HEK293 (cell line): ENCODE data around the gene WHRN.

ENCODE experiments used
- CTCF ChIA-PET: fragments of 350-600 bp; formaldehyde crosslinking; extraction: SDS; loops from one replicate; lab custom pipeline; 2021; ENCODE audit warnings: antibody characterized with exemption; lab: Yijun Ruan, JAX
- POLR2A ChIA-PET: fragments of 300-600 bp; formaldehyde crosslinking; extraction: SDS; loops from one replicate; lab custom pipeline; 2020; ENCODE audit warnings: antibody characterized with exemption, inconsistent platforms; lab: Yijun Ruan, JAX
- H3K27ac ChIP-seq: fragments of 200-500 bp; sonication (Bioruptor generic); 2 replicates; pipeline ENCODE4 v1.5.1; 2014; ENCODE audit warnings: low read depth, low read length, control low read depth, inconsistent platforms; ENCODE audit errors: extremely low read depth
- H3K36me3 ChIP-seq, 2 experiments: fragments of 200-500 bp in 1 of 2; sonication (Bioruptor generic) in 1 of 2; 1 replicate in 1 of 2; 2 replicates in 1 of 2; pipeline ENCODE4 v1.5.1; 2014 to 2017; ENCODE audit warnings: inconsistent platforms in 2 of 2, low read length in 2 of 2; ENCODE audit not compliant: control insufficient read depth in 2 of 2, insufficient read depth in 1 of 2
- H3K4me1 ChIP-seq: fragments of 200-500 bp; sonication (Bioruptor generic); 2 replicates; pipeline ENCODE4 v1.5.1; 2014; ENCODE audit warnings: mild to moderate bottlenecking, low read length, inconsistent platforms; ENCODE audit not compliant: control insufficient read depth, insufficient read depth
- H3K4me3 ChIP-seq: 2 replicates; pipeline ENCODE4 v1.5.1; 2011; ENCODE audit warnings: low read depth, mild to moderate bottlenecking, control low read depth, low read length, moderate library complexity
- H3K9me3 ChIP-seq: fragments of 200-500 bp; sonication (Bioruptor generic); 2 replicates; pipeline ENCODE4 v1.5.1; 2014; ENCODE audit warnings: low read depth, low read length, inconsistent platforms; ENCODE audit not compliant: control insufficient read depth, insufficient read depth
- PRDM6 ChIP-seq: fragments of 450-650 bp; formaldehyde crosslinking; IDR thresholded peaks from 2 replicates; pipeline ENCODE4 v1.5.1; 2017; ENCODE audit warnings: missing biosample characterization, missing genetic modification characterization
- SCRT1 ChIP-seq: fragments of 450-650 bp; formaldehyde crosslinking; IDR thresholded peaks from 2 replicates; pipeline ENCODE4 v1.5.1; 2016; ENCODE audit warnings: missing biosample characterization, missing genetic modification characterization, borderline replicate concordance
- ZBTB1 ChIP-seq: fragments of 450-650 bp; formaldehyde crosslinking; IDR thresholded peaks from 2 replicates; pipeline ENCODE4 v1.5.1; 2016; ENCODE audit warnings: missing biosample characterization, missing genetic modification characterization
- ZFP41 ChIP-seq: fragments of 450-650 bp; formaldehyde crosslinking; IDR thresholded peaks from 2 replicates; pipeline ENCODE4 v1.5.1; 2016; ENCODE audit warnings: missing biosample characterization, missing genetic modification characterization, borderline replicate concordance
- ZNF112 ChIP-seq: fragments of 450-650 bp; formaldehyde crosslinking; IDR thresholded peaks from 2 replicates; pipeline ENCODE4 v1.5.0; 2017; ENCODE audit warnings: missing biosample characterization, missing genetic modification characterization
- ZNF280D ChIP-seq: fragments of 450-650 bp; formaldehyde crosslinking; IDR thresholded peaks from 2 replicates; pipeline ENCODE4 v1.5.1; 2016; ENCODE audit warnings: missing biosample characterization, missing genetic modification characterization
- ZNF366 ChIP-seq: fragments of 450-650 bp; formaldehyde crosslinking; conservative IDR thresholded peaks from 2 replicates; pipeline ENCODE4 v1.5.1; 2016; ENCODE audit warnings: missing biosample characterization, missing genetic modification characterization
- ZNF37A ChIP-seq: fragments of 450-650 bp; IDR thresholded peaks from 2 replicates; pipeline ENCODE4 v1.5.1; 2018; ENCODE audit warnings: missing biosample characterization, missing genetic modification characterization
- ZNF433 ChIP-seq: fragments of 450-650 bp; formaldehyde crosslinking; IDR thresholded peaks from 2 replicates; pipeline ENCODE4 v1.5.1; 2016; ENCODE audit warnings: missing biosample characterization, missing genetic modification characterization, low read depth
- ZNF571 ChIP-seq: fragments of 450-650 bp; formaldehyde crosslinking; IDR thresholded peaks from 2 replicates; pipeline ENCODE4 v1.5.0; 2017; ENCODE audit warnings: missing biosample characterization, missing genetic modification characterization
- ZNF596 ChIP-seq: fragments of 450-650 bp; IDR thresholded peaks from 2 replicates; pipeline ENCODE4 v1.5.0; 2018; ENCODE audit warnings: missing biosample characterization, mild to moderate bottlenecking, missing genetic modification characterization, moderate library complexity
- ZNF624 ChIP-seq: fragments of 450-650 bp; formaldehyde crosslinking; IDR thresholded peaks from 2 replicates; pipeline ENCODE4 v1.5.1; 2017; ENCODE audit warnings: missing biosample characterization, missing genetic modification characterization
- ZNF658 ChIP-seq: fragments of 450-650 bp; formaldehyde crosslinking; IDR thresholded peaks from 2 replicates; pipeline ENCODE4; 2016; ENCODE audit warnings: missing biosample characterization, missing genetic modification characterization
- ZNF701 ChIP-seq: fragments of 450-650 bp; formaldehyde crosslinking; IDR thresholded peaks from 2 replicates; pipeline ENCODE4 v1.5.1; 2016; ENCODE audit warnings: missing biosample characterization, missing genetic modification characterization
- ZSCAN16 ChIP-seq: fragments of 450-650 bp; formaldehyde crosslinking; IDR thresholded peaks from 2 replicates; pipeline ENCODE4 v1.5.1; 2016; ENCODE audit warnings: missing biosample characterization, missing genetic modification characterization
- ZSCAN4 ChIP-seq: fragments of 450-650 bp; formaldehyde crosslinking; IDR thresholded peaks from 2 replicates; pipeline ENCODE4 v1.5.1; 2017; ENCODE audit warnings: missing biosample characterization, missing genetic modification characterization

Gene WHRN

GRCh38 chr9:114370968-114371320, 134.3 kb downstream of the WHRN start:
- Histone ChIP-seq H3K4me3 (no peak overlapping the region), H3K27ac (no peak overlapping the region), H3K36me3 (no peaks in the 10 kb centered on the region), H3K9me3 (no peaks in the 10 kb centered on the region), H3K4me1 (no peaks in the 10 kb centered on the region)
- TF ChIP-seq ZNF37A (tag by site-specific recombination) (no peak), ZNF571 (no peak), ZNF280D (no peak), PRDM6 (tag by site-specific recombination) (no peak), ZSCAN4 (no peak), ZNF112 (no peak), ZNF624 (tag by site-specific recombination) (no peak), ZNF433 (no peak)
- POLR2A ChIA-PET: no interaction called here
- CTCF ChIA-PET: interaction anchor here (0.6 to 0.9 kb wide), 2 partner anchors 9 to 11 kb away, joined by 3 read pairs; no protein-coding TSS in a partner anchor

- H3K4me3 ChIP-seq: no peak overlapping the region
- POLR2A ChIA-PET: no interaction called here
- no peaks in the 10 kb centered on the region for H3K4me1 ChIP-seq
- TF ChIP-seq ZFP41 (tag by site-specific recombination) (no peak), SCRT1 (tag by site-specific recombination) (no peak), ZSCAN16 (tag by site-specific recombination) (no peak), ZBTB1 (tag by site-specific recombination) (no peak), ZNF701 (no peak), ZNF596 (tag by site-specific recombination) (no peak), ZNF658 (tag by site-specific recombination) (no peak), ZNF366 (tag by site-specific recombination) (no peak)
- TF ChIP-seq, all 188 proteins: peak for 0
- Histone ChIP-seq H3K9me3 (no peaks in the 10 kb centered on the region), H3K27ac (no peak overlapping the region), H3K36me3 (no peaks in the 10 kb centered on the region)
- CTCF ChIA-PET: interaction anchor here (0.6 to 0.9 kb wide), 2 partner anchors 9 to 12 kb away, joined by 3 read pairs; no protein-coding TSS in a partner anchor
Measured at GRCh38 chr9:114370251-114370967, 134.9 kb downstream of the WHRN start.
